ENCODE measurements around the gene DCD.

The DCD gene

GRCh38 chr12:54648265-54648664 lies at the start of gene DCD:
DCD (minus strand) TSS chr12:54648365; CDS start chr12:54648303, 62 bp downstream.
- ChIA-PET POLR2A (no interaction called here), CTCF (interaction anchor here (1.0 kb wide), 1 partner anchor 11 kb away, joined by 4 read pairs; no protein-coding TSS in a partner anchor)
- no peak for DNase-seq (ENCODE audit: extremely low spot score)
- TF ChIP-seq BHLHE40 (IDR thresholded peaks at IDR 0.05; ENCODE audit: borderline replicate concordance) (no peak), SUZ12 (IDR thresholded peaks at IDR 0.05) (no peak), LEF1 (IDR thresholded peaks at IDR 0.05; ENCODE audit: borderline replicate concordance) (no peak), TARDBP (IDR thresholded peaks at IDR 0.05) (no peak), FOXK2 (IDR thresholded peaks at IDR 0.05) (no peak), PKNOX1 (IDR thresholded peaks at IDR 0.05) (no peak)

GRCh38 chr12:54697851-54698250 lies 49.7 kb upstream of the DCD start:
- CTCF ChIA-PET: no interaction called here
- no peak for DNase-seq (ENCODE audit: extremely low spot score)
- TF ChIP-seq FOXK2 (IDR thresholded peaks at IDR 0.05) (no peak), ZNF384 (IDR thresholded peaks at IDR 0.05) (no peak), FOXM1 (IDR thresholded peaks at IDR 0.05; ENCODE audit: borderline replicate concordance) (no peak), SP1 (IDR thresholded peaks at IDR 0.05) (no peak), SUZ12 (IDR thresholded peaks at IDR 0.05) (no peak), HDGF (IDR thresholded peaks at IDR 0.05; ENCODE audit: borderline replicate concordance) (no peak), ELF4 (IDR thresholded peaks at IDR 0.05) (no peak), CTBP1 (IDR thresholded peaks at IDR 0.05; ENCODE audit: borderline replicate concordance) (no peak), BHLHE40 (IDR thresholded peaks at IDR 0.05; ENCODE audit: borderline replicate concordance) (no peak), ARNT (IDR thresholded peaks at IDR 0.05) (no peak), NFRKB (IDR thresholded peaks at IDR 0.05) (no peak), PKNOX1 (IDR thresholded peaks at IDR 0.05) (no peak), LEF1 (IDR thresholded peaks at IDR 0.05; ENCODE audit: borderline replicate concordance) (no peak), L3MBTL2 (conservative IDR thresholded peaks at IDR 0.05) (no peak), TARDBP (IDR thresholded peaks at IDR 0.05) (no peak)
- POLR2A ChIA-PET: no interaction called here

- no peak for DNase-seq (ENCODE audit: extremely low spot score)
- TF ChIP-seq PKNOX1 (IDR thresholded peaks at IDR 0.05) (no peak), L3MBTL2 (conservative IDR thresholded peaks at IDR 0.05) (no peak)
- ChIA-PET POLR2A (no interaction called here), CTCF (interaction anchor here (0.8 to 1.1 kb wide), 2 partner anchors 32 to 69 kb away, joined by 3 to 4 read pairs; no protein-coding TSS in a partner anchor)
Observed at GRCh38 chr12:54692353-54692752, 44.2 kb upstream of the DCD start.

GRCh38 chr12:54689984-54690383 lies 41.8 kb upstream of the DCD start:
- TF ChIP-seq LEF1 (IDR thresholded peaks at IDR 0.05; ENCODE audit: borderline replicate concordance) (no peak), FOXM1 (IDR thresholded peaks at IDR 0.05; ENCODE audit: borderline replicate concordance) (no peak), PKNOX1 (IDR thresholded peaks at IDR 0.05) (no peak), NFRKB (IDR thresholded peaks at IDR 0.05) (no peak), ARNT (IDR thresholded peaks at IDR 0.05) (no peak), HDGF (IDR thresholded peaks at IDR 0.05; ENCODE audit: borderline replicate concordance) (no peak), L3MBTL2 (conservative IDR thresholded peaks at IDR 0.05) (no peak), SP1 (IDR thresholded peaks at IDR 0.05) (no peak), BHLHE40 (IDR thresholded peaks at IDR 0.05; ENCODE audit: borderline replicate concordance) (no peak), FOXK2 (IDR thresholded peaks at IDR 0.05) (no peak), ELF4 (IDR thresholded peaks at IDR 0.05) (no peak), TARDBP (IDR thresholded peaks at IDR 0.05) (no peak), CTBP1 (IDR thresholded peaks at IDR 0.05; ENCODE audit: borderline replicate concordance) (no peak), SUZ12 (IDR thresholded peaks at IDR 0.05) (no peak)
- POLR2A ChIA-PET: no interaction called here
- DNase-seq (ENCODE audit: extremely low spot score): peak; percentile 22
- CTCF ChIA-PET: interaction anchor here (0.6 to 1.2 kb wide), 5 partner anchors 12 to 154 kb away, joined by 3 read pairs; no protein-coding TSS in a partner anchor

- DNase-seq (ENCODE audit: extremely low spot score): no peak
- TF ChIP-seq ZNF384 (IDR thresholded peaks at IDR 0.05): no peak
- TF ChIP-seq FOXK2 (IDR thresholded peaks at IDR 0.05): no peak
- no peak for TF ChIP-seq ELF4 (IDR thresholded peaks at IDR 0.05)
- no peak for TF ChIP-seq SUZ12 (IDR thresholded peaks at IDR 0.05)
- no peak for TF ChIP-seq NFRKB (IDR thresholded peaks at IDR 0.05)
- no peak for TF ChIP-seq ARNT (IDR thresholded peaks at IDR 0.05)
- no peak for TF ChIP-seq TARDBP (IDR thresholded peaks at IDR 0.05)
- TF ChIP-seq BHLHE40 (IDR thresholded peaks at IDR 0.05; ENCODE audit: borderline replicate concordance): no peak
- no peak for TF ChIP-seq CTBP1 (IDR thresholded peaks at IDR 0.05; ENCODE audit: borderline replicate concordance)
- no peak for TF ChIP-seq FOXM1 (IDR thresholded peaks at IDR 0.05; ENCODE audit: borderline replicate concordance)
- TF ChIP-seq L3MBTL2 (conservative IDR thresholded peaks at IDR 0.05): no peak
- CTCF ChIA-PET: interaction anchor here (0.7 to 1.2 kb wide), 2 partner anchors 13 to 139 kb away, joined by 3 read pairs; no protein-coding TSS in a partner anchor
- POLR2A ChIA-PET: no interaction called here
Observed at GRCh38 chr12:54689034-54689372, 40.8 kb upstream of the DCD start.

GRCh38 chr12:54688309-54689033 lies 40.3 kb upstream of the DCD start:
- no peak for DNase-seq (ENCODE audit: extremely low spot score)
- ChIA-PET CTCF (interaction anchor here (0.7 kb wide), 1 partner anchor 138 kb away, joined by 3 read pairs; no protein-coding TSS in a partner anchor), POLR2A (no interaction called here)
- TF ChIP-seq SUZ12 (IDR thresholded peaks at IDR 0.05) (no peak), TARDBP (IDR thresholded peaks at IDR 0.05) (no peak), CTBP1 (IDR thresholded peaks at IDR 0.05; ENCODE audit: borderline replicate concordance) (no peak), ARNT (IDR thresholded peaks at IDR 0.05) (no peak), ZNF384 (IDR thresholded peaks at IDR 0.05) (no peak), FOXM1 (IDR thresholded peaks at IDR 0.05; ENCODE audit: borderline replicate concordance) (no peak)
